Neuronal stem cell (in vitro differentiated cells): ENCODE results near the gene TMEM38B.

Experiments
- DNase-seq: peaks from one replicate; pipeline ENCODE4 v3.0.0-alpha.2; 2013; ENCODE audit warnings: low spot score
- H2AFZ ChIP-seq: one replicate; pipeline ENCODE4 v1.6.1; 2013; ENCODE audit warnings: mild to moderate bottlenecking, low read length, inconsistent platforms
- H2AK5ac ChIP-seq: 2 replicates; pipeline ENCODE4 v1.6.1; 2013; ENCODE audit warnings: low read depth, mild to moderate bottlenecking, inconsistent platforms, low read length, moderate library complexity, mixed read lengths
- H2BK120ac ChIP-seq: 2 replicates; pipeline ENCODE4 v1.6.1; 2013; ENCODE audit warnings: low read depth, mild to moderate bottlenecking, inconsistent platforms, low read length, moderate library complexity, mixed read lengths
- H2BK12ac ChIP-seq: one replicate; pipeline ENCODE4 v1.6.1; 2013; ENCODE audit warnings: low read length, inconsistent platforms
- H2BK15ac ChIP-seq: 2 replicates; pipeline ENCODE4 v1.6.1; 2013; ENCODE audit warnings: mild to moderate bottlenecking, low read length, inconsistent platforms, mixed read lengths
- H2BK5ac ChIP-seq: one replicate; pipeline ENCODE4 v1.6.1; 2013; ENCODE audit warnings: inconsistent platforms, mild to moderate bottlenecking, low read length, moderate library complexity
- H3K14ac ChIP-seq: one replicate; pipeline ENCODE4 v1.6.1; 2013; ENCODE audit warnings: low read length, inconsistent platforms
- H3K18ac ChIP-seq: 2 replicates; pipeline ENCODE4 v1.6.1; 2013; ENCODE audit warnings: low read length, inconsistent platforms
- H3K23ac ChIP-seq: 2 replicates; pipeline ENCODE4 v1.6.1; 2013; ENCODE audit warnings: low read depth, mild to moderate bottlenecking, mixed read lengths, low read length, inconsistent platforms; ENCODE audit not compliant: poor library complexity
- H3K27ac ChIP-seq: replicated peaks from 3 replicates; pipeline ENCODE4 v1.5.1; 2013; ENCODE audit warnings: low read length, inconsistent platforms
- H3K27me3 ChIP-seq, 3 experiments: 2 replicates each; pipeline ENCODE4 v1.6.1; 2013; ENCODE audit warnings: low read length in 3 of 3, mild to moderate bottlenecking in 2 of 3, inconsistent platforms in 1 of 3, low read depth in 1 of 3, mixed read lengths in 1 of 3, moderate library complexity in 1 of 3; ENCODE audit not compliant: control insufficient read depth in 3 of 3, insufficient read depth in 3 of 3
- H3K36me3 ChIP-seq, 2 donors: replicated peaks in 1 of 2; 2 replicates each; pipeline ENCODE4 v1.6.1; 2013; ENCODE audit warnings: low read length in 2 of 2; ENCODE audit not compliant: control insufficient read depth in 2 of 2, insufficient read depth in 2 of 2
- H3K4ac ChIP-seq: 2 replicates; pipeline ENCODE4 v1.6.1; 2013; ENCODE audit warnings: inconsistent platforms, mild to moderate bottlenecking, low read length, moderate library complexity
- H3K4me1 ChIP-seq, 2 donors: 1 replicate in 1 of 2; 2 replicates in 1 of 2; pipeline ENCODE4 v1.6.1; 2013; ENCODE audit warnings: low read length in 2 of 2, low read depth in 1 of 2; ENCODE audit not compliant: control insufficient read depth in 2 of 2, insufficient read depth in 1 of 2
- H3K4me2 ChIP-seq: one replicate; pipeline ENCODE4 v1.6.1; 2013; ENCODE audit warnings: mild to moderate bottlenecking, low read length, inconsistent platforms; ENCODE audit not compliant: insufficient read depth, poor library complexity, severe bottlenecking
- H3K4me3 ChIP-seq, 2 donors: 2 replicates each; pipeline ENCODE4 v1.5.1; 2013; ENCODE audit warnings: low read length in 2 of 2, mild to moderate bottlenecking in 2 of 2, inconsistent platforms in 1 of 2, moderate library complexity in 1 of 2
- H3K79me1 ChIP-seq: one replicate; pipeline ENCODE4 v1.6.1; 2013; ENCODE audit warnings: low read depth, mild to moderate bottlenecking, inconsistent platforms, low read length, moderate library complexity
- H3K9ac ChIP-seq: one replicate; pipeline ENCODE4 v1.6.1; 2013; ENCODE audit warnings: mild to moderate bottlenecking, low read depth, low read length, inconsistent platforms; ENCODE audit not compliant: poor library complexity
- H3K9me3 ChIP-seq, 2 donors: replicated peaks in 1 of 2; 2 replicates each; pipeline versions ENCODE3 to v1.6.1; 2013; ENCODE audit warnings: low read length in 2 of 2, mild to moderate bottlenecking in 2 of 2, inconsistent platforms in 1 of 2, low read depth in 1 of 2, mixed read lengths in 1 of 2, moderate library complexity in 1 of 2; ENCODE audit not compliant: control insufficient read depth in 2 of 2, insufficient read depth in 1 of 2
- H4K8ac ChIP-seq: one replicate; pipeline ENCODE4 v1.6.1; 2013; ENCODE audit warnings: low read depth, mild to moderate bottlenecking, inconsistent platforms, low read length, moderate library complexity
- H4K91ac ChIP-seq: one replicate; pipeline ENCODE4 v1.6.1; 2013; ENCODE audit warnings: low read length, low read depth, mild to moderate bottlenecking, inconsistent platforms; ENCODE audit not compliant: poor library complexity
- WGBS, 2 donors: extraction: QIAGEN DNeasy Blood & Tissue Kit; methylation state at CpG; one replicate each; pipeline ENCODE4 v1.1.7; 2013; ENCODE audit warnings: missing lambda C conversion rate in 2 of 2, mixed read lengths in 1 of 2; ENCODE audit not compliant: insufficient read length in 2 of 2, insufficient replicate concordance in 1 of 2; ENCODE audit errors: extremely low coverage in 2 of 2; 5-methylcytosine and 5-hydroxymethylcytosine counted together

Gene TMEM38B

DNA sequence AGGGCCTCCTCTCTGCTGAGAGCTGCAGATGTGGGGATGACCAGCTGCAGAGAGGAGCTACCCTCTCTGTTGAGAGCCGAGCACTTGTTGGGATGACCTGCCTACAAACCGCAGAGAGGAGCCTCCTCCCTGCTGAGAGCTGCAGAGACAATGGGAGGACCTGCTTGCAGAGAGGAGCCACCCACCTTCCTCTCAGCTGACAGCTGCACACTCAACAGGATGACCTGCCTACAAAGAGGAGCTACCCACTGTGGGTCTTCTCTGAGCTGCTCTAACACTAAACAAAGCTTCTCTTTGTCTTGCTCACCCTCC lies 19.6 kb downstream of the TMEM38B start:
- H3K9ac ChIP-seq: no peak overlapping the region
- H4K8ac ChIP-seq: no peak overlapping the region
- H3K27ac ChIP-seq: no peak overlapping the region
- no peak overlapping the region for H3K4ac ChIP-seq
- no peak overlapping the region for H2AFZ ChIP-seq
- H3K27me3 ChIP-seq: no peaks in the 10 kb centered on the region
- no peak for DNase-seq
- WGBS, 2 donors: no CpG with 5 or more reads among the region's 2 CpGs
- no peak overlapping the region for H3K18ac ChIP-seq
- no peak overlapping the region for H3K14ac ChIP-seq
- no peak overlapping the region for H2BK12ac ChIP-seq
- peaks cover 9 to 46% of the 10 kb centered on the region in 2 donors for H3K36me3 ChIP-seq
- no peak overlapping the region for H3K23ac ChIP-seq
- no peak overlapping the region for H3K4me2 ChIP-seq
- peak overlapping the region; percentile 46 for H2AK5ac ChIP-seq
- peak overlapping the region; percentile 15 for H2BK15ac ChIP-seq
- H3K4me3 ChIP-seq: no peak overlapping the region
- H4K91ac ChIP-seq: no peak overlapping the region
- H3K79me1 ChIP-seq: peaks cover 3% of the 10 kb centered on the region
- peaks cover 9 to 15% of the 10 kb centered on the region in 2 donors for H3K9me3 ChIP-seq
- no peak overlapping the region for H2BK5ac ChIP-seq
- H3K4me1 ChIP-seq: peaks cover 0 to 2% of the 10 kb centered on the region in 2 donors
- no peak overlapping the region for H2BK120ac ChIP-seq

DNA sequence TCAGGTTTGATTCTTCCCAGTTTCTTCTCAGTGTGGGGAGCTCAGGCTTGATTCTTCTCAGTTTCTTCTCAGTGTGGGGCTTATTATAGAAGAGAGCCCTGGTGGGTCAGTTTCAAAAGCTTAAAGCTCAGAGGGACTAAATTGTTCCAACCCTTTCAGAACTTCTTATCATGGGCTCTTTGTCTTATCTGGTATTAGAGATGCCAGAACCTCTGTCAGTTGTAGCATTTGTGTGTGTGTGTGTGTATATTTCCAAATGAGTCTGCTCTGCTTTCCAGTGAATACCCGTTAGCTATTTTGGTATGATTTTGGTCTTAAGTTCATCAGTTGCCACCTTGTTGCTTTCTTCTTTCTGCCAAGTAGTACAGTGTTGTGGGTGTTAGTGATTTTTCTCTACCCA lies 21.8 kb downstream of the TMEM38B start:
- Histone ChIP-seq H3K23ac (no peak overlapping the region), H2BK15ac (no peak overlapping the region), H2AK5ac (no peak overlapping the region), H3K4ac (no peak overlapping the region), H3K79me1 (peaks cover 3% of the 10 kb centered on the region), H2BK12ac (no peak overlapping the region), H3K4me1 (peaks cover 0 to 2% of the 10 kb centered on the region in 2 donors), H3K9ac (no peak overlapping the region), H4K8ac (no peak overlapping the region), H2BK5ac (no peak overlapping the region), H2AFZ (no peak overlapping the region), H3K36me3 (peaks cover 5 to 29% of the 10 kb centered on the region in 2 donors), H3K4me3 (no peak overlapping the region), H2BK120ac (no peak overlapping the region), H3K14ac (no peak overlapping the region), H3K27me3 (no peaks in the 10 kb centered on the region), H3K4me2 (no peak overlapping the region), H3K27ac (no peak overlapping the region), H3K9me3 (peaks cover 6 to 15% of the 10 kb centered on the region in 2 donors), H3K18ac (no peak overlapping the region), H4K91ac (no peak overlapping the region)
- DNase-seq: no peak
- WGBS, 2 donors: no CpG with 5 or more reads among the region's 1 CpG

- H2BK120ac ChIP-seq: no peak overlapping the region
- H3K23ac ChIP-seq: no peak overlapping the region
- no peak overlapping the region for H4K91ac ChIP-seq
- H2AK5ac ChIP-seq: no peak overlapping the region
- H2BK5ac ChIP-seq: no peak overlapping the region
- no peak overlapping the region for H4K8ac ChIP-seq
- no peaks in the 10 kb centered on the region for H3K9me3 ChIP-seq
- no peak overlapping the region for H2AFZ ChIP-seq
- H3K79me1 ChIP-seq: no peaks in the 10 kb centered on the region
- H3K4ac ChIP-seq: no peak overlapping the region
- H3K27ac ChIP-seq: no peak overlapping the region
- no CpG with 5 or more reads among the region's 3 CpGs for WGBS, 2 donors
- H2BK15ac ChIP-seq: no peak overlapping the region
- H2BK12ac ChIP-seq: no peak overlapping the region
- no peak for DNase-seq
- H3K18ac ChIP-seq: no peak overlapping the region
- no peaks in the 10 kb centered on the region for H3K27me3 ChIP-seq
- H3K4me3 ChIP-seq: no peak overlapping the region
- no peaks in the 10 kb centered on the region for H3K4me1 ChIP-seq
- peaks cover 0 to 54% of the 10 kb centered on the region in 2 donors for H3K36me3 ChIP-seq
- H3K9ac ChIP-seq: no peak overlapping the region
- H3K4me2 ChIP-seq: no peak overlapping the region
- H3K14ac ChIP-seq: no peak overlapping the region
Measured at GRCh38 chr9:105722099-105722498, 27.8 kb downstream of the TMEM38B start.

DNA sequence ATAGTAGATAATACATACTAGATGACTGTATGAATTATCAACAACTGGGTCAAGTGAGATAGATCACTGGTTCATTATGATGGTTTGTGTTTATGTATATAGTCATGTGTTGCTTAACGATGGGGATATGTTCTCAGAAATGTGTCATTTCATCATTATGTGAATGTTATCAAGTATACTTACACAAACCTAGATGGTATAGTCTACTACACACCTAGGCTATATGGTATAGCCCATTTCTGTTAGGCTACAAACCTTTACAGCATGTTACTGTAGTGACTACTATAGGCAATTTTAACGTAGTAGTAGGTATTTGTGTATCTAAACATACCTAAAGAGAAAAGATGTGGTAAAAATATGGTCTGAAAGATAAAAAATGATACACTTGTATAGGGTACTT lies 31.0 kb downstream of the TMEM38B start:
- H3K4me2 ChIP-seq: no peak overlapping the region
- no peak overlapping the region for H2BK15ac ChIP-seq
- DNase-seq: no peak
- WGBS, 2 donors: no CpG with 5 or more reads among the region's 2 CpGs
- no peak overlapping the region for H2AK5ac ChIP-seq
- no peak overlapping the region for H2BK5ac ChIP-seq
- H3K4ac ChIP-seq: no peak overlapping the region
- H2AFZ ChIP-seq: no peak overlapping the region
- no peak overlapping the region for H4K8ac ChIP-seq
- no peaks in the 10 kb centered on the region for H3K4me1 ChIP-seq
- H3K27me3 ChIP-seq: no peaks in the 10 kb centered on the region
- H2BK120ac ChIP-seq: no peak overlapping the region
- no peak overlapping the region for H2BK12ac ChIP-seq
- H3K14ac ChIP-seq: no peak overlapping the region
- no peak overlapping the region for H4K91ac ChIP-seq
- no peak overlapping the region for H3K18ac ChIP-seq
- H3K9ac ChIP-seq: no peak overlapping the region
- H3K36me3 ChIP-seq: peaks cover 1 to 66% of the 10 kb centered on the region in 2 donors
- peaks cover 0 to 3% of the 10 kb centered on the region in 2 donors for H3K9me3 ChIP-seq
- H3K4me3 ChIP-seq: no peak overlapping the region
- H3K27ac ChIP-seq: no peak overlapping the region
- H3K23ac ChIP-seq: no peak overlapping the region
- H3K79me1 ChIP-seq: no peaks in the 10 kb centered on the region
